OCI-LY7 (cell line): Measurements from ENCODE around the gene UBL3.

ENCODE experiments used
- CTCF ChIP-seq: fragments of 200-600 bp; sonication (generic); conservative IDR thresholded peaks from 2 replicates; pipeline ENCODE4 v1.5.1; 2014; ENCODE audit warnings: mild to moderate bottlenecking, antibody characterized with exemption, low read length, moderate library complexity, mixed read lengths
- EZH2phosphoT487 ChIP-seq: fragments of 200-600 bp; sonication (generic); IDR thresholded peaks from 2 replicates; pipeline ENCODE4 v1.6.1; 2018; ENCODE audit warnings: low read depth, borderline replicate concordance, mild to moderate bottlenecking, mixed run types, antibody characterized with exemption, low read length, moderate library complexity, mixed read lengths

GRCh38 chr13:29808264-29808663, 42.2 kb downstream of the UBL3 start:
- TF ChIP-seq CTCF = no peak
- TF ChIP-seq EZH2phosphoT487 = no peak
